Fibroblast of peridontal ligament (primary cell): ENCODE measurements around the gene MEGF11.

Source experiments
- DNase-seq: peaks from one replicate; pipeline ENCODE4 v3.0.0-alpha.2; 2010; ENCODE audit errors: extremely low read depth

Gene MEGF11

GRCh38 chr15:66171841-66172240 is 81.7 kb downstream of the MEGF11 start:
- no peak for DNase-seq

- no peak for DNase-seq
These were observed 82.8 kb downstream of the MEGF11 start for GRCh38 chr15:66170716-66171115.

- no peak for DNase-seq
These were observed 83.5 kb downstream of the MEGF11 start for GRCh38 chr15:66170042-66170441.

GRCh38 chr15:66169625-66170024 is 83.9 kb downstream of the MEGF11 start:
- no peak for DNase-seq

- DNase-seq = peak; percentile 1
These were observed 84.5 kb downstream of the MEGF11 start for GRCh38 chr15:66169023-66169422.

- no peak for DNase-seq
These were observed 85.7 kb downstream of the MEGF11 start for GRCh38 chr15:66167854-66168253.

- no peak for DNase-seq
These were observed 87.7 kb downstream of the MEGF11 start for GRCh38 chr15:66165856-66166255.

- DNase-seq = no peak
These were observed 88.8 kb downstream of the MEGF11 start for GRCh38 chr15:66164788-66165187.

- DNase-seq = no peak
These were observed 90.0 kb downstream of the MEGF11 start for GRCh38 chr15:66163553-66163952.

GRCh38 chr15:66162286-66162685 is 91.3 kb downstream of the MEGF11 start:
- DNase-seq = no peak

GRCh38 chr15:66161575-66162118 is 91.9 kb downstream of the MEGF11 start:
- DNase-seq = no peak

GRCh38 chr15:66161108-66161507 is 92.4 kb downstream of the MEGF11 start:
- DNase-seq = no peak

- DNase-seq = no peak
These were observed 96.0 kb downstream of the MEGF11 start for GRCh38 chr15:66157507-66157906.

GRCh38 chr15:66156310-66156975 is 97.1 kb downstream of the MEGF11 start:
- no peak for DNase-seq

- DNase-seq = no peak
These were observed 98.5 kb downstream of the MEGF11 start for GRCh38 chr15:66155065-66155464.

GRCh38 chr15:66154581-66154980 is 99.0 kb downstream of the MEGF11 start:
- no peak for DNase-seq

- DNase-seq = no peak
These were observed 99.8 kb downstream of the MEGF11 start for GRCh38 chr15:66153549-66154415.

- no peak for DNase-seq
These were observed 100.9 kb downstream of the MEGF11 start for GRCh38 chr15:66152650-66153049.

GRCh38 chr15:66151809-66152208 is 101.7 kb downstream of the MEGF11 start:
- no peak for DNase-seq

GRCh38 chr15:66149871-66150270 is 103.7 kb downstream of the MEGF11 start:
- no peak for DNase-seq

- no peak for DNase-seq
These were observed 105.4 kb downstream of the MEGF11 start for GRCh38 chr15:66148187-66148586.

- DNase-seq = no peak
These were observed 106.1 kb downstream of the MEGF11 start for GRCh38 chr15:66147440-66147839.

- DNase-seq = no peak
These were observed 107.8 kb downstream of the MEGF11 start for GRCh38 chr15:66145726-66146182.
